B cell (primary cell): ENCODE data around the gene RRAS2. TPM values are rescaled to one million over a fixed set of nuclear protein-coding genes. Genes with fewer than 3 reads are reported as not detected.

Experiments used
- ATAC-seq: fragments of 200-7000 bp; cut with Tn5 transposase; one replicate; pipeline ENCODE4 v1.10.0; 2021; ENCODE audit warnings: low read depth, mild to moderate bottlenecking, moderate number of reproducible peaks, moderate library complexity
- CTCF ChIA-PET: fragments of 350-600 bp; sonication (Branson Sonifier 250); formaldehyde crosslinking; loops from one replicate; lab custom pipeline; 2021; ENCODE audit warnings: antibody characterized with exemption, inconsistent platforms; lab: Charles Lee
- POLR2A ChIA-PET: fragments of 350-600 bp; sonication (Branson Sonifier 250); formaldehyde crosslinking; loops from one replicate; lab custom pipeline; 2021; ENCODE audit warnings: antibody characterized with exemption; lab: Charles Lee
- DNase-seq: peaks from one replicate; pipeline ENCODE4 v3.0.0; 2013
- H2AFZ ChIP-seq: 2 replicates; pipeline ENCODE4 v1.6.1; 2012; ENCODE audit warnings: mild to moderate bottlenecking, low read depth, low read length; ENCODE audit not compliant: insufficient read depth, poor library complexity, severe bottlenecking
- H3K27ac ChIP-seq, 2 donors: 1 replicate in 1 of 2; 2 replicates in 1 of 2; pipeline ENCODE4 v1.5.1; 2012 to 2013; ENCODE audit warnings: low read length in 2 of 2, mild to moderate bottlenecking in 2 of 2, moderate library complexity in 1 of 2
- H3K27me3 ChIP-seq, 4 experiments: fragments of 200-600 bp in 1 of 4; sonication (generic) in 1 of 4; replicated peaks in 1 of 4; 1 replicate in 2 of 4; 2 replicates in 2 of 4; pipeline versions ENCODE4 v1.6.1 to v1.7.0; 2013 to 2016; ENCODE audit warnings: low read length in 3 of 4, mild to moderate bottlenecking in 2 of 4, mixed read lengths in 1 of 4, moderate library complexity in 1 of 4; ENCODE audit not compliant: insufficient read depth in 4 of 4, control insufficient read depth in 3 of 4; ENCODE audit errors: control extremely low read depth in 1 of 4
- H3K36me3 ChIP-seq, 2 experiments: replicated peaks in 1 of 2; 1 replicate in 1 of 2; 2 replicates in 1 of 2; pipeline versions ENCODE4 v1.6.1 to v1.7.1; 2013; ENCODE audit warnings: low read length in 1 of 2; ENCODE audit not compliant: insufficient read depth in 2 of 2, control insufficient read depth in 1 of 2; ENCODE audit errors: control extremely low read depth in 1 of 2, extremely low read depth in 1 of 2
- H3K4me1 ChIP-seq, 2 donors: fragments of 200-600 bp in 1 of 2; sonication (generic) in 1 of 2; 1 replicate in 1 of 2; 2 replicates in 1 of 2; pipeline versions ENCODE4 v1.5.1 to v1.6.1; 2013 to 2017; ENCODE audit warnings: low read length in 2 of 2; ENCODE audit not compliant: control insufficient read depth in 2 of 2, insufficient read depth in 2 of 2
- H3K4me2 ChIP-seq: replicated peaks from 2 replicates; pipeline ENCODE3; 2012; ENCODE audit warnings: mild to moderate bottlenecking, low read depth, low read length; ENCODE audit not compliant: poor library complexity, severe bottlenecking
- H3K4me3 ChIP-seq, 5 experiments: fragments of 200-600 bp in 1 of 5; sonication (generic) in 1 of 5; 1 replicate in 3 of 5; 2 replicates in 2 of 5; pipeline versions ENCODE4 v1.5.1 to v1.7.0; 2011 to 2016; ENCODE audit warnings: low read length in 4 of 5, mild to moderate bottlenecking in 4 of 5, low read depth in 2 of 5, control low read depth in 1 of 5, moderate library complexity in 1 of 5; ENCODE audit not compliant: insufficient read depth in 1 of 5; ENCODE audit errors: control extremely low read depth in 1 of 5, extremely low read depth in 1 of 5
- H3K79me2 ChIP-seq: fragments of 200-600 bp; sonication (generic); one replicate; pipeline ENCODE4 v1.6.0; 2016; ENCODE audit warnings: low read length; ENCODE audit not compliant: control insufficient read depth, insufficient read depth
- H3K9ac ChIP-seq: fragments of 200-600 bp; sonication (generic); 2 replicates; pipeline ENCODE4 v1.6.1; 2017; ENCODE audit warnings: mild to moderate bottlenecking, low read length, moderate library complexity
- H3K9me3 ChIP-seq, 3 donors: one replicate each; pipeline versions ENCODE4 v1.6.1 to v1.7.1; 2013; ENCODE audit warnings: low read length in 2 of 3; ENCODE audit not compliant: control insufficient read depth in 2 of 3, insufficient read depth in 1 of 3; ENCODE audit errors: control extremely low read depth in 1 of 3
- H4K20me1 ChIP-seq: 2 replicates; pipeline ENCODE4 v1.6.0; 2012; ENCODE audit warnings: mild to moderate bottlenecking, low read length; ENCODE audit not compliant: insufficient read depth, control insufficient read depth, poor library complexity, severe bottlenecking
- H3K27ac Mint-ChIP-seq: one replicate; pipeline ENCODE4 v1.8.0; 2021; ENCODE audit warnings: mixed read lengths
- H3K27me3 Mint-ChIP-seq: one replicate; pipeline ENCODE4 v1.8.0; 2021; ENCODE audit warnings: mixed read lengths
- H3K4me1 Mint-ChIP-seq: one replicate; pipeline ENCODE4 v1.8.0; 2021; ENCODE audit warnings: mixed read lengths
- H3K4me3 Mint-ChIP-seq: one replicate; pipeline ENCODE4 v1.8.0; 2021; ENCODE audit warnings: mixed read lengths
- H3K9me3 Mint-ChIP-seq: one replicate; pipeline ENCODE4 v1.8.0; 2022; ENCODE audit warnings: mixed read lengths; ENCODE audit not compliant: insufficient read depth
- EZH2 ChIP-seq: IDR thresholded peaks from 2 replicates; pipeline ENCODE4 v1.6.1; 2012; ENCODE audit warnings: borderline replicate concordance, low read depth, mild to moderate bottlenecking, moderate library complexity, low read length; ENCODE audit not compliant: insufficient read depth, poor library complexity, severe bottlenecking
- WGBS: methylation state at CpG from one replicate; pipeline ENCODE4 v1.1.5; 2013; ENCODE audit warnings: missing lambda C conversion rate; ENCODE audit not compliant: insufficient coverage; 5-methylcytosine and 5-hydroxymethylcytosine counted together
- intact Hi-C: fragments of 100-400 bp; cut with micrococcal nuclease; formaldehyde crosslinking; loops from one replicate; pipeline ENCODE4 v1.10.0; 2022
- polyA plus RNA-seq: library from polyadenylated mRNA; depleted of rRNA; stranded (reverse); fragments of >200 nt; gene quantifications from 2 replicates; pipeline ENCODE4 v1.2.3, GENCODE V29; 2012
- total RNA-seq, 2 donors: library from RNA; stranded (reverse); fragments of 120-200 nt in 1 of 2; gene quantifications; 1 replicate in 1 of 2; 2 replicates in 1 of 2; pipeline versions ENCODE4 v1.2.3 to v1.2.4, GENCODE V29; 2013 to 2022
- TF ChIP-seq, protein P1 (sequence below): fragments of 200-600 bp; IDR thresholded peaks from one replicate; pipeline ENCODE4 v1.8.0; 2022; ENCODE audit warnings: antibody characterized with exemption, mild to moderate bottlenecking

Gene RRAS2
- total and polyA plus RNA-seq, 2 donors (not counting 1 experiment from before 2014, with no cell fraction given) = 31.8 to 72.4 TPM

DNA sequence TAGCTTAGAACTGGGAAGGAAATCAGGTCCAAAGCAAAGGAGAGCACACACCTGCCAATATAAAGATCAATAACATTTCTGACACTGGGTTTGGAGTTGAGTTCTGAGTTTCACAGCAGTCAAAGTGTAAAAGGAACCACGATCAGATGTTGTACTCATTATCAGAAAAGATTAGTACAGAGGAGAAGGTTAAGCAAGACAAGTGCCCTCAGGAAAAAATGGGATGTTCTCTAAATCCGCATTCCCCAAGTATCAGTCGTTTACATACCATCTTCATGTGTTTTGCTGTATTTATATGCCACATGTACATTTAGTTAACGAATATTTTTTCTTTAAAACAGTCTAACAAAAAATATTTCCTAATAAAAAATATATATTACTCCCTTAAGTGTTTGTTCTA is 23.0 kb upstream of the RRAS2 start:
- no peak overlapping the region for H3K27ac ChIP-seq
- H3K36me3 ChIP-seq = no peaks in the 10 kb centered on the region
- H4K20me1 ChIP-seq = no peaks in the 10 kb centered on the region
- Mint-ChIP-seq H3K27me3 (peaks cover 6% of the 10 kb centered on the region), H3K27ac (no peak overlapping the region), H3K4me1 (peaks cover 17% of the 10 kb centered on the region), H3K4me3 (peak overlapping the region; percentile 84), H3K9me3 (no peaks in the 10 kb centered on the region)
- no peak overlapping the region for H2AFZ ChIP-seq
- ChIA-PET CTCF (interaction anchor here (1.4 to 1.8 kb wide), 3 partner anchors 74 to 97 kb away, joined by 3 to 14 read pairs (median 13); no protein-coding TSS in a partner anchor), POLR2A (no interaction called here)
- no peak for DNase-seq
- H3K4me3 ChIP-seq = peak overlapping the region in 1 of 5 experiments; percentile 69
- TF ChIP-seq, protein P1, sequence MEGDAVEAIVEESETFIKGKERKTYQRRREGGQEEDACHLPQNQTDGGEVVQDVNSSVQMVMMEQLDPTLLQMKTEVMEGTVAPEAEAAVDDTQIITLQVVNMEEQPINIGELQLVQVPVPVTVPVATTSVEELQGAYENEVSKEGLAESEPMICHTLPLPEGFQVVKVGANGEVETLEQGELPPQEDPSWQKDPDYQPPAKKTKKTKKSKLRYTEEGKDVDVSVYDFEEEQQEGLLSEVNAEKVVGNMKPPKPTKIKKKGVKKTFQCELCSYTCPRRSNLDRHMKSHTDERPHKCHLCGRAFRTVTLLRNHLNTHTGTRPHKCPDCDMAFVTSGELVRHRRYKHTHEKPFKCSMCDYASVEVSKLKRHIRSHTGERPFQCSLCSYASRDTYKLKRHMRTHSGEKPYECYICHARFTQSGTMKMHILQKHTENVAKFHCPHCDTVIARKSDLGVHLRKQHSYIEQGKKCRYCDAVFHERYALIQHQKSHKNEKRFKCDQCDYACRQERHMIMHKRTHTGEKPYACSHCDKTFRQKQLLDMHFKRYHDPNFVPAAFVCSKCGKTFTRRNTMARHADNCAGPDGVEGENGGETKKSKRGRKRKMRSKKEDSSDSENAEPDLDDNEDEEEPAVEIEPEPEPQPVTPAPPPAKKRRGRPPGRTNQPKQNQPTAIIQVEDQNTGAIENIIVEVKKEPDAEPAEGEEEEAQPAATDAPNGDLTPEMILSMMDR = no peak
- no peak for TF ChIP-seq EZH2
- WGBS = no CpG with 5 or more reads among the region's 4 CpGs
- H3K4me1 ChIP-seq = peaks cover 12 to 14% of the 10 kb centered on the region in 2 donors
- H3K4me2 ChIP-seq = peak overlapping the region; percentile 88
- H3K9me3 ChIP-seq = no peaks in the 10 kb centered on the region
- no peaks in the 10 kb centered on the region for H3K79me2 ChIP-seq
- H3K27me3 ChIP-seq = peaks cover 0 to 3% (median 0%) of the 10 kb centered on the region in 4 experiments
- intact Hi-C loops = loop anchor here (1.0 to 2.0 kb wide), 2 partner anchors 23 to 67 kb away; partner anchors contain the start of gene RRAS2
- H3K9ac ChIP-seq = no peak overlapping the region
- ATAC-seq = no peak

DNA sequence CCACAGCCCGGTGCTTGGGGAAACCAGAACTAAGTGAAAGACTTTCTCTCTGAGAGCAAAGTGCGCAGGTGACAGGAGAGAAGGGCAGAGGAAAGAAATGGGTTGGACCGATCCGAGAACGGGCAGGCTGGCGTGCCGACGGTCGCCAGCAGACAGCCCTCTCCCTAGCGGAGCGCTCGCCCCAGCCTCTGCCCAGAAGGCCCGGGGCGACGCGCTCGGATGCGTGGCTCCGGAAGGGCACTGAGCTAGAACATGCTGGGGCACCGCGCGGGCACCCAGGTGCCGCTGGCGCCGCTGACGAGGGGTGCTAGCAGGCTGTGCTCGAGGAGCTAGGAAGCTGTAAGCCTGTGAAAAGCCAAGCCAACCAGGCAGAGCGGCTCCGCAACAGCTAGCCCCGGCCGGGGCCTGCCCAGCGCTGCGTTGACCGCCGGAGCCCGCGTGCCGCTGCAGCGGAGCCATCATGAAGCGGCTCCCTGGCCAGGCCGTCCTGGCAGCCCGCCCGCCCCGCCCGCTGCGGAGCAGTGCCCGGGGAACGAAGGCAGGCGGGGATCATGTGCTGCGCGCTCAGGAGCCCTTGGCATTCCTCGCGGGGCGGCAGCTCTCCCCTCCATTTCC is 22.1 kb upstream of the RRAS2 start:
- no peaks in the 10 kb centered on the region for H3K79me2 ChIP-seq
- H2AFZ ChIP-seq = peak overlapping the region; percentile 87
- H3K9me3 ChIP-seq = no peaks in the 10 kb centered on the region
- Mint-ChIP-seq H3K4me3 (peak overlapping the region; percentile 89), H3K9me3 (no peaks in the 10 kb centered on the region), H3K27me3 (peaks cover 6% of the 10 kb centered on the region), H3K4me1 (peaks cover 19% of the 10 kb centered on the region), H3K27ac (peak overlapping the region; percentile 73)
- ChIA-PET CTCF (interaction anchor here (0.6 to 1.8 kb wide), 8 partner anchors 47 to 101 kb away, joined by 3 to 14 read pairs (median 3); no protein-coding TSS in a partner anchor), POLR2A (interaction anchor here (0.8 kb wide), 1 partner anchor 66 kb away, joined by 3 read pairs; no protein-coding TSS in a partner anchor)
- peaks cover 0 to 3% (median 0%) of the 10 kb centered on the region in 4 experiments for H3K27me3 ChIP-seq
- peak overlapping the region in 4 of 5 experiments; percentile 47 to 69 (median 62) for H3K4me3 ChIP-seq
- intact Hi-C loops = loop anchor here (1.0 to 2.0 kb wide), 2 partner anchors 22 to 66 kb away; partner anchors contain the start of gene RRAS2
- H3K4me1 ChIP-seq = peaks cover 12 to 14% of the 10 kb centered on the region in 2 donors
- peak; percentile 85 for DNase-seq
- H3K4me2 ChIP-seq = peak overlapping the region; percentile 88
- peak; percentile 96 for ATAC-seq
- peak overlapping the region; percentile 65 for H3K9ac ChIP-seq
- no peaks in the 10 kb centered on the region for H4K20me1 ChIP-seq
- peak overlapping the region; percentile 36 to 56 for H3K27ac ChIP-seq
- WGBS = under 1% methylated on average over 51 of the region's 54 CpGs
- TF ChIP-seq, protein P1 = no peak
- TF ChIP-seq EZH2 = no peak
- H3K36me3 ChIP-seq = no peaks in the 10 kb centered on the region
